ENCODE data around the gene KIAA1328.

The KIAA1328 gene

GRCh38 chr18:36929601-36930000 lies 100.7 kb downstream of the KIAA1328 start:
- no peak for DNase-seq
- H3K9me3 ChIP-seq, result no peaks in the 10 kb centered on the region
- TF ChIP-seq, protein P1, sequence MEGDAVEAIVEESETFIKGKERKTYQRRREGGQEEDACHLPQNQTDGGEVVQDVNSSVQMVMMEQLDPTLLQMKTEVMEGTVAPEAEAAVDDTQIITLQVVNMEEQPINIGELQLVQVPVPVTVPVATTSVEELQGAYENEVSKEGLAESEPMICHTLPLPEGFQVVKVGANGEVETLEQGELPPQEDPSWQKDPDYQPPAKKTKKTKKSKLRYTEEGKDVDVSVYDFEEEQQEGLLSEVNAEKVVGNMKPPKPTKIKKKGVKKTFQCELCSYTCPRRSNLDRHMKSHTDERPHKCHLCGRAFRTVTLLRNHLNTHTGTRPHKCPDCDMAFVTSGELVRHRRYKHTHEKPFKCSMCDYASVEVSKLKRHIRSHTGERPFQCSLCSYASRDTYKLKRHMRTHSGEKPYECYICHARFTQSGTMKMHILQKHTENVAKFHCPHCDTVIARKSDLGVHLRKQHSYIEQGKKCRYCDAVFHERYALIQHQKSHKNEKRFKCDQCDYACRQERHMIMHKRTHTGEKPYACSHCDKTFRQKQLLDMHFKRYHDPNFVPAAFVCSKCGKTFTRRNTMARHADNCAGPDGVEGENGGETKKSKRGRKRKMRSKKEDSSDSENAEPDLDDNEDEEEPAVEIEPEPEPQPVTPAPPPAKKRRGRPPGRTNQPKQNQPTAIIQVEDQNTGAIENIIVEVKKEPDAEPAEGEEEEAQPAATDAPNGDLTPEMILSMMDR (IDR thresholded peaks at IDR 0.05; ENCODE audit: low read depth, low read length), result no peak
- H3K4me3 ChIP-seq (ENCODE audit: low read depth, low read length), result no peak overlapping the region
- no peaks in the 10 kb centered on the region for H3K27me3 ChIP-seq
- H3K4me1 ChIP-seq, result no peaks in the 10 kb centered on the region
- H3K36me3 ChIP-seq, result no peaks in the 10 kb centered on the region

DNA sequence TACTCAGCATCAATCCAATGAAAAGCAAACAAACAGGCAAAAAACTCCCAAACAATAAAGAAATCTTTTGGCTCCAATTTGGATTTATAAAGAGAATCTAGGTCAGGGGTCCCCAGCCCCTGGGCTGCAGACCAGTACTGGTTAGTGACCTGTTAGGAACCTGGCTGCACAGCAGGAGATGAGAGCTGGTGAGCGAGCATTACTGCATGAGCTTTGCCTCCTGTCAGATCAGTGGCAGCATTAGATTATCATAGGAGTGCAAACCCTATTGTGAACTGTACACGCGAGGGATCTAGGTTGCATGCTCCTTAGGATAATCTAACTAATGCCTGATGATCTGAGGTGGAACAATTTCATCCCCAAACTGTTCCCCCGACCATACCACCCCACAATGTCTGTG lies 102.2 kb downstream of the KIAA1328 start:
- Histone ChIP-seq H3K4me1 (no peaks in the 10 kb centered on the region), H3K27me3 (no peaks in the 10 kb centered on the region), H3K9me3 (no peaks in the 10 kb centered on the region), H3K36me3 (no peaks in the 10 kb centered on the region), H3K4me3 (ENCODE audit: low read depth, low read length) (no peak overlapping the region)
- TF ChIP-seq, protein P1 (IDR thresholded peaks at IDR 0.05; ENCODE audit: low read depth, low read length), result no peak
- no peak for DNase-seq

DNA sequence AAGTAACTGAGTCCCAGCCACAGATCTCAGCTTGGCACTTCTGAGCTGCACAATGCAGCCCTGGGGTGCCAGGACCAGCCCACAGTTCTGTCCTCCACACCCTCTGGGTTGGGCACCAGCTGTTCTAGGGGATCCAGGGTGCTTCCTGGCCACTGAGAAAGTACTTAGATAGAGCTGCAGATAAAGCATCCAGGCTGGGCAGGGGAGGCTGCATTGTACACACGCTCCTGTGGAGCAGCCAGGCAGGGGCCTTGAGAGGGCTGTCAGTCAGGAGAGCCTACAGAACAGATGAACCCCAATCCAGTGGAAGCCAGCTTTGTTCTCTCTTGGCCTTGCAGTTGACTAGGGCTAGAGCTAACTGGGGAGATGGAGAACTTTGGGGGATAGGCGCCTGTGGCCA lies 104.6 kb downstream of the KIAA1328 start:
- Histone ChIP-seq H3K36me3 (no peaks in the 10 kb centered on the region), H3K4me1 (no peaks in the 10 kb centered on the region), H3K4me3 (ENCODE audit: low read depth, low read length) (no peak overlapping the region), H3K9me3 (no peaks in the 10 kb centered on the region), H3K27me3 (no peaks in the 10 kb centered on the region)
- no peak for DNase-seq
- TF ChIP-seq, protein P1 (IDR thresholded peaks at IDR 0.05; ENCODE audit: low read depth, low read length), result no peak

GRCh38 chr18:36934884-36935283 lies 106.0 kb downstream of the KIAA1328 start:
- Histone ChIP-seq H3K36me3 (no peaks in the 10 kb centered on the region), H3K4me1 (no peaks in the 10 kb centered on the region), H3K27me3 (no peaks in the 10 kb centered on the region), H3K9me3 (no peaks in the 10 kb centered on the region), H3K4me3 (ENCODE audit: low read depth, low read length) (no peak overlapping the region)
- TF ChIP-seq, protein P1 (IDR thresholded peaks at IDR 0.05; ENCODE audit: low read depth, low read length), result no peak
- DNase-seq, result no peak

DNA sequence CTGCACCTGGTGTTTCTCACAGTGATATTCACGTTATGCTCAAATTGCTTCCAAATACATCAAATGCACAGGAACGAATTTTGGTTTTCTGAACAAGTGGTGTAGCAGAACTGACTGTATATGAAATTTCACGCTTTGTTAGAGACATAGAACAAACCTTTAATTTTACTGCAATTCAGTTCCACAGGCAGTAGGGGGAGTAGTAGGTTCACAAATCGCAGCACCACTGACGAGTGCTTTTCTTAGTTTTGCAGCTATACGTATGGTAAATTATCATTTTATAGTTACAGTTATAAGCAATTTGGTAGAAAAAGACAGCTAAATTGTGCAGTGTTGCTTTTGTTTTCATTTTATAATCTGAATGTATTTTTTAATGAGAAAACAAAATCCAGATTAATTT lies 113.3 kb downstream of the KIAA1328 start:
- DNase-seq, result no peak
- no peak overlapping the region for H3K4me3 ChIP-seq (ENCODE audit: low read depth, low read length)
- H3K9me3 ChIP-seq, result no peaks in the 10 kb centered on the region
- no peaks in the 10 kb centered on the region for H3K27me3 ChIP-seq
- no peaks in the 10 kb centered on the region for H3K36me3 ChIP-seq
- TF ChIP-seq, protein P1 (IDR thresholded peaks at IDR 0.05; ENCODE audit: low read depth, low read length), result peak; percentile 68
- no peaks in the 10 kb centered on the region for H3K4me1 ChIP-seq

- TF ChIP-seq, protein P1 (IDR thresholded peaks at IDR 0.05; ENCODE audit: low read depth, low read length), result no peak
- Histone ChIP-seq H3K9me3 (no peaks in the 10 kb centered on the region), H3K27me3 (no peaks in the 10 kb centered on the region), H3K36me3 (no peaks in the 10 kb centered on the region), H3K4me3 (ENCODE audit: low read depth, low read length) (no peak overlapping the region), H3K4me1 (no peaks in the 10 kb centered on the region)
- no peak for DNase-seq
Observed at GRCh38 chr18:36947820-36948348, 119.0 kb downstream of the KIAA1328 start.

Data from BE2C (cell line).